Caco-2 (cell line): ENCODE measurements around the gene L3MBTL4. TPM values are rescaled to one million over a fixed set of nuclear protein-coding genes. Genes with fewer than 3 reads are reported as not detected.

ENCODE experiments used
- BruUV-seq: library from RNA; stranded (reverse); fragments of 400-500 nt; replicated peaks from 2 replicates; lab custom pipeline; 2021; lab: Mats Ljungman, UMichigan
- CTCF ChIA-PET: fragments of 300-600 bp; sonication (Branson Sonifier 250); formaldehyde crosslinking; loops from one replicate; lab custom pipeline; 2022; ENCODE audit warnings: antibody characterized with exemption; lab: Charles Lee
- POLR2A ChIA-PET: fragments of 300-600 bp; sonication (Branson Sonifier 250); formaldehyde crosslinking; loops from one replicate; lab custom pipeline; 2022; ENCODE audit warnings: antibody characterized with exemption; lab: Charles Lee
- DNase-seq, 2 experiments: peaks; one replicate each; pipeline versions ENCODE4 v3.0.0 to v3.0.0-alpha.2; 2020 to 2022
- H3K27me3 ChIP-seq: replicated peaks from 2 replicates; pipeline ENCODE4 v1.6.0; 2011; ENCODE audit warnings: low read length; ENCODE audit not compliant: control insufficient read depth, insufficient read depth
- H3K36me3 ChIP-seq: 2 replicates; pipeline ENCODE4 v1.5.1; 2011; ENCODE audit warnings: low read length; ENCODE audit not compliant: control insufficient read depth, insufficient read depth
- H3K4me1 ChIP-seq: fragments of 250-450 bp; sonication (Bioruptor Pico); 2 replicates; pipeline ENCODE4 v1.5.1; 2020; ENCODE audit warnings: mild to moderate bottlenecking
- H3K4me3 ChIP-seq: 2 replicates; pipeline ENCODE4 v1.5.1; 2011; ENCODE audit warnings: low read depth, mild to moderate bottlenecking, control low read depth, low read length
- H3K9me3 ChIP-seq: fragments of 250-450 bp; sonication (Bioruptor Pico); 2 replicates; pipeline ENCODE4 v1.5.1; 2020; ENCODE audit warnings: mild to moderate bottlenecking, moderate library complexity
- H3K27ac Mint-ChIP-seq: one replicate; pipeline ENCODE4 v1.8.0; 2022; ENCODE audit warnings: mixed read lengths; ENCODE audit not compliant: unreplicated experiment
- H3K27me3 Mint-ChIP-seq: one replicate; pipeline ENCODE4 v1.8.0; 2022; ENCODE audit warnings: mixed read lengths; ENCODE audit not compliant: insufficient read depth, unreplicated experiment
- H3K36me3 Mint-ChIP-seq: one replicate; pipeline ENCODE4 v1.8.0; 2022; ENCODE audit warnings: mild to moderate bottlenecking, mixed read lengths; ENCODE audit not compliant: insufficient read depth, unreplicated experiment
- H3K4me1 Mint-ChIP-seq: one replicate; pipeline ENCODE4 v1.8.0; 2022; ENCODE audit warnings: low read depth, mixed read lengths; ENCODE audit not compliant: unreplicated experiment
- H3K4me3 Mint-ChIP-seq: one replicate; pipeline ENCODE4 v1.8.0; 2022; ENCODE audit warnings: mild to moderate bottlenecking, moderate library complexity, mixed read lengths; ENCODE audit not compliant: unreplicated experiment
- H3K9me3 Mint-ChIP-seq: one replicate; pipeline ENCODE4 v1.8.0; 2022; ENCODE audit warnings: mixed read lengths; ENCODE audit not compliant: unreplicated experiment
- CTCF ChIP-seq, 2 experiments: fragments of 200-600 bp in 1 of 2; IDR thresholded peaks; 1 replicate in 1 of 2; 2 replicates in 1 of 2; pipeline versions ENCODE4 v1.5.1 to v1.8.0; 2011 to 2022; ENCODE audit warnings: antibody characterized with exemption in 1 of 2, control low read depth in 1 of 2, inconsistent platforms in 1 of 2, low read depth in 1 of 2, low read length in 1 of 2, mild to moderate bottlenecking in 1 of 2, moderate library complexity in 1 of 2; ENCODE audit not compliant: insufficient read depth in 1 of 2, severe bottlenecking in 1 of 2, unreplicated experiment in 1 of 2
- intact Hi-C: fragments of 100-400 bp; cut with micrococcal nuclease; formaldehyde crosslinking; loops from one replicate; pipeline ENCODE4 v1.10.0; 2022; ENCODE audit not compliant: unreplicated experiment
- total RNA-seq: library from RNA; stranded (reverse); gene quantifications from 2 replicates; pipeline ENCODE4 v1.2.3, GENCODE V29; 2022

L3MBTL4 gene
- total RNA-seq, 1 experiment from 2014 or later, result 0.23 TPM

GRCh38 chr18:5942591-5942990, 472.1 kb downstream of the L3MBTL4 start:
- POLR2A ChIA-PET, result no interaction called here
- H3K36me3 Mint-ChIP-seq, result no peaks in the 10 kb centered on the region
- no peaks in the 10 kb centered on the region for H3K4me1 ChIP-seq
- H3K4me3 ChIP-seq, result no peak overlapping the region
- peaks cover 11% of the 10 kb centered on the region for H3K27me3 Mint-ChIP-seq
- H3K9me3 Mint-ChIP-seq, result no peaks in the 10 kb centered on the region
- no peak for TF ChIP-seq CTCF (IDR thresholded peaks at IDR 0.05; ENCODE audit: insufficient read depth in 1 of 2, low read depth in 1 of 2, low read length in 1 of 2, severe bottlenecking in 1 of 2, unreplicated experiment in 1 of 2)
- CTCF ChIA-PET, result no interaction called here
- H3K27me3 ChIP-seq, result no peaks in the 10 kb centered on the region
- H3K27ac Mint-ChIP-seq, result no peak overlapping the region
- BruUV-seq, result no TSS peak
- DNase-seq, result no peak
- no peak overlapping the region for H3K4me3 Mint-ChIP-seq
- H3K36me3 ChIP-seq, result no peaks in the 10 kb centered on the region
- H3K4me1 Mint-ChIP-seq, result no peaks in the 10 kb centered on the region
- intact Hi-C loops, result no loop called here
- no peaks in the 10 kb centered on the region for H3K9me3 ChIP-seq

GRCh38 chr18:5941890-5942289, 472.8 kb downstream of the L3MBTL4 start:
- H3K27ac Mint-ChIP-seq, result no peak overlapping the region

GRCh38 chr18:5939801-5940667, 474.7 kb downstream of the L3MBTL4 start:
- CTCF ChIA-PET, result no interaction called here
- BruUV-seq, result no TSS peak
- no peaks in the 10 kb centered on the region for H3K27me3 ChIP-seq
- no peak overlapping the region for H3K4me3 ChIP-seq
- Mint-ChIP-seq H3K4me1 (no peaks in the 10 kb centered on the region), H3K27me3 (peaks cover 17% of the 10 kb centered on the region), H3K9me3 (no peaks in the 10 kb centered on the region), H3K4me3 (no peak overlapping the region), H3K36me3 (no peaks in the 10 kb centered on the region), H3K27ac (no peak overlapping the region)
- H3K36me3 ChIP-seq, result no peaks in the 10 kb centered on the region
- DNase-seq, result no peak
- H3K4me1 ChIP-seq, result no peaks in the 10 kb centered on the region
- intact Hi-C loops, result no loop called here
- no peak for TF ChIP-seq CTCF (IDR thresholded peaks at IDR 0.05; ENCODE audit: insufficient read depth in 1 of 2, low read depth in 1 of 2, low read length in 1 of 2, severe bottlenecking in 1 of 2, unreplicated experiment in 1 of 2)
- H3K9me3 ChIP-seq, result no peaks in the 10 kb centered on the region
- POLR2A ChIA-PET, result no interaction called here

More at GRCh38 chr18:5941890-5942289, 472.8 kb downstream of the L3MBTL4 start:
- no peaks in the 10 kb centered on the region for H3K4me1 Mint-ChIP-seq
- H3K36me3 Mint-ChIP-seq, result no peaks in the 10 kb centered on the region
- TF ChIP-seq CTCF (IDR thresholded peaks at IDR 0.05; ENCODE audit: insufficient read depth in 1 of 2, low read depth in 1 of 2, low read length in 1 of 2, severe bottlenecking in 1 of 2, unreplicated experiment in 1 of 2), result no peak
- H3K4me3 Mint-ChIP-seq, result no peak overlapping the region
- H3K27me3 Mint-ChIP-seq, result peaks cover 14% of the 10 kb centered on the region
- DNase-seq, result no peak
- Histone ChIP-seq H3K36me3 (no peaks in the 10 kb centered on the region), H3K4me3 (no peak overlapping the region), H3K9me3 (no peaks in the 10 kb centered on the region), H3K4me1 (no peaks in the 10 kb centered on the region), H3K27me3 (no peaks in the 10 kb centered on the region)
- intact Hi-C loops, result no loop called here
- ChIA-PET CTCF (no interaction called here), POLR2A (no interaction called here)
- no TSS peak for BruUV-seq
- H3K9me3 Mint-ChIP-seq, result no peaks in the 10 kb centered on the region
